Trophoblast cell (in vitro differentiated cells and primary cell): ENCODE results near the gene NALCN.
A peak's percentile ranks its signal among the peaks of the same experiment; 100 is the strongest.

ENCODE experiments used
- DNase-seq, 2 donors: peaks; one replicate each; pipeline ENCODE4 v3.0.0-alpha.2; 2016
- H2AFZ ChIP-seq: 2 replicates; pipeline ENCODE4 v1.6.1; 2013; ENCODE audit warnings: low read length, moderate library complexity, mild to moderate bottlenecking; ENCODE audit not compliant: insufficient read depth, poor library complexity
- H2AK5ac ChIP-seq: 2 replicates; pipeline ENCODE4 v1.6.1; 2013; ENCODE audit warnings: mild to moderate bottlenecking, low read length
- H2BK120ac ChIP-seq: 2 replicates; pipeline ENCODE4 v1.6.1; 2013; ENCODE audit warnings: low read length, mild to moderate bottlenecking, moderate library complexity; ENCODE audit not compliant: insufficient read depth, poor library complexity
- H2BK12ac ChIP-seq: 2 replicates; pipeline ENCODE4 v1.6.1; 2013; ENCODE audit warnings: mild to moderate bottlenecking, low read length, moderate library complexity
- H2BK5ac ChIP-seq: 2 replicates; pipeline ENCODE4 v1.6.1; 2013; ENCODE audit warnings: low read length, low read depth, moderate library complexity, mild to moderate bottlenecking; ENCODE audit not compliant: poor library complexity
- H3K14ac ChIP-seq: 2 replicates; pipeline ENCODE4 v1.6.1; 2013; ENCODE audit warnings: mild to moderate bottlenecking, low read length
- H3K18ac ChIP-seq: 2 replicates; pipeline ENCODE4 v1.6.1; 2013; ENCODE audit warnings: mild to moderate bottlenecking, low read length
- H3K23ac ChIP-seq: 2 replicates; pipeline ENCODE4 v1.6.1; 2013; ENCODE audit warnings: low read length
- H3K27ac ChIP-seq: 2 replicates; pipeline ENCODE4 v1.5.1; 2013; ENCODE audit warnings: low read depth, mild to moderate bottlenecking, inconsistent platforms, low read length, moderate library complexity
- H3K27me3 ChIP-seq: 2 replicates; pipeline ENCODE4 v1.6.1; 2013; ENCODE audit warnings: inconsistent platforms, mild to moderate bottlenecking, low read length, moderate library complexity; ENCODE audit not compliant: insufficient read depth
- H3K36me3 ChIP-seq, 2 experiments: 1 replicate in 1 of 2; 2 replicates in 1 of 2; pipeline ENCODE4 v1.6.1; 2013; ENCODE audit warnings: low read length in 2 of 2, mild to moderate bottlenecking in 2 of 2, moderate library complexity in 1 of 2; ENCODE audit not compliant: insufficient read depth in 2 of 2, control insufficient read depth in 1 of 2
- H3K4ac ChIP-seq: 2 replicates; pipeline ENCODE4 v1.6.1; 2013; ENCODE audit warnings: low read depth, mild to moderate bottlenecking, low read length, moderate library complexity
- H3K4me1 ChIP-seq, 2 experiments: 1 replicate in 1 of 2; 2 replicates in 1 of 2; pipeline ENCODE4 v1.6.1; 2013; ENCODE audit warnings: low read length in 2 of 2, mild to moderate bottlenecking in 2 of 2, moderate library complexity in 1 of 2; ENCODE audit not compliant: insufficient read depth in 2 of 2, control insufficient read depth in 1 of 2
- H3K4me2 ChIP-seq: 2 replicates; pipeline ENCODE4 v1.6.1; 2013; ENCODE audit warnings: inconsistent platforms, mild to moderate bottlenecking, low read length, moderate library complexity
- H3K4me3 ChIP-seq: 2 replicates; pipeline ENCODE4 v1.5.1; 2013; ENCODE audit warnings: mild to moderate bottlenecking, low read depth, low read length, inconsistent platforms
- H3K79me1 ChIP-seq: one replicate; pipeline ENCODE4 v1.6.1; 2013; ENCODE audit warnings: low read length
- H3K79me2 ChIP-seq: 2 replicates; pipeline ENCODE4 v1.6.1; 2013; ENCODE audit warnings: low read length, mild to moderate bottlenecking; ENCODE audit not compliant: control insufficient read depth, insufficient read depth, poor library complexity
- H3K9ac ChIP-seq: 2 replicates; pipeline ENCODE4 v1.6.1; 2013; ENCODE audit warnings: mild to moderate bottlenecking, low read length
- H3K9me3 ChIP-seq: 2 replicates; pipeline ENCODE4 v1.6.1; 2013; ENCODE audit warnings: low read depth, mild to moderate bottlenecking, control low read depth, inconsistent platforms, low read length; ENCODE audit not compliant: insufficient read depth
- H4K12ac ChIP-seq: 2 replicates; pipeline ENCODE4 v1.6.1; 2013; ENCODE audit warnings: low read depth, mild to moderate bottlenecking, low read length, moderate library complexity
- H4K8ac ChIP-seq: 2 replicates; pipeline ENCODE4 v1.6.1; 2013; ENCODE audit warnings: low read depth, mild to moderate bottlenecking, low read length, moderate library complexity
- H4K91ac ChIP-seq: one replicate; pipeline ENCODE4 v1.6.1; 2013; ENCODE audit warnings: low read depth, mild to moderate bottlenecking, low read length, moderate library complexity
- WGBS: extraction: QIAGEN DNeasy Blood & Tissue Kit; methylation state at CpG from one replicate; pipeline ENCODE4 v1.1.7; 2013; ENCODE audit warnings: missing lambda C conversion rate; ENCODE audit not compliant: insufficient read length, insufficient coverage; ENCODE audit errors: extremely low coverage; 5-methylcytosine and 5-hydroxymethylcytosine counted together

NALCN gene

DNA sequence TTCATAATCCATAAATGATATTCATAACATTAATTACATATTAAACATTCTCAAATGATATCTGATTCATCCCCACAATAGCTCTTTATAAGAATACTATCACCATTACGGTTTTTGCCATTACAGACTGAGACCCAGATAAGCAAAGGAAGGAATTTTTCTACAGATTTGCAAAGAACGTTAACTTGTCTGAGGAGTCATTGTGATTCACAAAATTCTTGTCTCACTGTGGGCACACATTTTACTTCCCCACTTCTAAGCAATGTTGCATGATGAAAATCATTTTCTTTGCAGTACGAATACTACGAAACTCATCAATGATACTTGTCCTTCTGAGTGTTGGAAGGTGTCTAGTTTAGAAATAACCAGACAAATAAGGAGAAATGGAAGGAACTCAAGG lies 70.1 kb downstream of the NALCN start:
- Histone ChIP-seq H3K18ac (no peak overlapping the region), H3K23ac (no peak overlapping the region), H3K9ac (no peak overlapping the region), H3K4me2 (no peak overlapping the region), H4K8ac (no peak overlapping the region), H2AFZ (no peak overlapping the region), H3K14ac (no peak overlapping the region), H3K36me3 (no peaks in the 10 kb centered on the region), H4K12ac (no peak overlapping the region), H2BK120ac (no peak overlapping the region), H3K4ac (no peak overlapping the region), H2BK5ac (no peak overlapping the region), H4K91ac (no peak overlapping the region), H3K27me3 (no peaks in the 10 kb centered on the region), H3K27ac (no peak overlapping the region), H3K79me1 (no peaks in the 10 kb centered on the region), H3K9me3 (no peaks in the 10 kb centered on the region), H2BK12ac (no peak overlapping the region), H3K79me2 (no peaks in the 10 kb centered on the region), H3K4me3 (no peak overlapping the region), H2AK5ac (no peak overlapping the region), H3K4me1 (peaks cover 0 to 2% of the 10 kb centered on the region in 2 experiments)
- WGBS, result no CpG with 5 or more reads among the region's 4 CpGs
- peak in 1 of 2 donors; percentile 24 for DNase-seq

DNA sequence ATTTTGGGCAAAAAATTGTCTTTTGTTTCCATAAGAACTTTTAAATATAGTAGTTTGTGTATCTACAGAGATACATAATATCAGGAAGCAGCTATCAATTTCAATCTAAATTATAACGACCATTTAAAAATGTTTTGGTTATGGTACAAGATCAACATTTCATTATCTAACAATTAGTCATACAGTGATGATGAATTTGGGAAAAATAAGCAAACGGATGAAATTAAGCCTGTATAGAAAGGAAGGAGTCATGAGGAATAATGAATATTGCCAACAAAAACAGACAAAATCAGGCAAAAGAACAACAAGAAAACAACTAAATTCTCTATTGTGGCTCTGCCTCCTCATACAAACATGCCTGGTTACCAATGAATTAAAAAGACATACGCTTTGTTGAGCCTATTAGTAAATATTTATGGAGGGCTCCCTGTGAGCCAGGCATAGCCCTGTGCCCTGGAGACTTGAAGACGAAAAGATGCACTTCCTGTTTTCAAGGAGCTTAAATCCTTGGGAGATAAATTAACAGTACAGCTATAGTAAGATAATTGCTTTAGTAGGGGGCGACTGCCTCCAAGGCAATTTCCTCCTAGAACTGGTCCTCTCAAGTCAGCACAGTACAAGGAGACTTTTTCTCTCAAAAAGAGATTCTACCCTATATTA lies 73.0 kb downstream of the NALCN start:
- H3K36me3 ChIP-seq, result no peaks in the 10 kb centered on the region
- no peak overlapping the region for H3K9ac ChIP-seq
- no peak overlapping the region for H3K4ac ChIP-seq
- H2AK5ac ChIP-seq, result no peak overlapping the region
- DNase-seq, result no peak
- H4K91ac ChIP-seq, result no peak overlapping the region
- peaks cover 0 to 2% of the 10 kb centered on the region in 2 experiments for H3K4me1 ChIP-seq
- H3K27me3 ChIP-seq, result no peaks in the 10 kb centered on the region
- H3K4me3 ChIP-seq, result no peak overlapping the region
- H4K8ac ChIP-seq, result no peak overlapping the region
- no CpG with 5 or more reads among the region's 5 CpGs for WGBS
- no peak overlapping the region for H3K14ac ChIP-seq
- H3K27ac ChIP-seq, result no peak overlapping the region
- no peak overlapping the region for H2AFZ ChIP-seq
- H3K23ac ChIP-seq, result no peak overlapping the region
- H4K12ac ChIP-seq, result no peak overlapping the region
- no peak overlapping the region for H2BK5ac ChIP-seq
- H3K4me2 ChIP-seq, result no peak overlapping the region
- H2BK12ac ChIP-seq, result no peak overlapping the region
- no peak overlapping the region for H2BK120ac ChIP-seq
- no peaks in the 10 kb centered on the region for H3K9me3 ChIP-seq
- no peak overlapping the region for H3K18ac ChIP-seq
- H3K79me2 ChIP-seq, result no peaks in the 10 kb centered on the region
- H3K79me1 ChIP-seq, result no peaks in the 10 kb centered on the region

DNA sequence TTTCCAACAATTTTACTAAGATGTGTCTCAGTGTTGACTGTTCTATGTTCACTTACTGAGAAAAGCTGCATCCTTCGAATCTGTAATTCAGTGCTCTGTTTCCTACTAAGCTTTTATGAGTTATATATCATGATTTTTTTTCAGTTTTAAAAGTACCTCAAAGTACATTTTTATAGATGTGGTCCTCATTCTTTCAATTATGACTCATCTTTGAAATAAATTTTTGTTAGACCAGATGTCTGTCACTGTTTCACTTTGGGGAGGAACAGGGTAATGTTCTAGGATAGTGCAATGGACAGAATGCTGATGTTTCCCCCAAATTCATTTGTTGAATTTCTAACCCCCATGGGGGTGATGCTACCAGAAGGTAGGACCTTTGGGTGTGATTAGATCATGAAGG lies 74.8 kb downstream of the NALCN start:
- Histone ChIP-seq H3K36me3 (no peaks in the 10 kb centered on the region), H3K79me2 (no peaks in the 10 kb centered on the region), H4K91ac (no peak overlapping the region), H3K18ac (no peak overlapping the region), H3K4me2 (no peak overlapping the region), H3K4me3 (no peak overlapping the region), H3K4ac (no peak overlapping the region), H3K27ac (no peak overlapping the region), H2AFZ (no peak overlapping the region), H2BK120ac (no peak overlapping the region), H3K4me1 (no peaks in the 10 kb centered on the region), H4K8ac (no peak overlapping the region), H3K9me3 (no peaks in the 10 kb centered on the region), H3K9ac (no peak overlapping the region), H3K79me1 (no peaks in the 10 kb centered on the region), H3K27me3 (no peaks in the 10 kb centered on the region), H3K23ac (no peak overlapping the region), H4K12ac (no peak overlapping the region), H2BK12ac (no peak overlapping the region), H2BK5ac (no peak overlapping the region), H3K14ac (no peak overlapping the region), H2AK5ac (no peak overlapping the region)
- no CpG with 5 or more reads among the region's 1 CpG for WGBS
- no peak for DNase-seq

DNA sequence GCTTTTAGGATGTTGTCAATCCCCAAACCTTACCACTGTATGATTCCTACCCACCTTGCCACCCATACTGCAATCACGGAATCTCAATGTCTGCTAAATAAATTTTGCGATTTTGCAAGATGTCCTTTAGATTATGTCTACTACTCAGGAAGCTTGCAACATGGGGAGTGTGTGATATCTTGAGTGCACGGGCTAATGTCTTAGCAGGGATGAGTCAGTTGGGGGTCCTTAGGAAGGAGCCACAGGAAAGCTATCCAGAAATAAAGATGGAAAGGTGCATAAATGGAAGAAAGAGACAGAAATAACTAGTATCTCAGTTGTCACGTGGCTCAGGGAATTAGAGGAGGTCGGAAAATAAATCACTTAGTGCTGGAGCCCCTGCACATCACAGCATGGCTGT lies 77.1 kb downstream of the NALCN start:
- no peaks in the 10 kb centered on the region for H3K79me2 ChIP-seq
- no peak overlapping the region for H3K18ac ChIP-seq
- no peak overlapping the region for H2BK12ac ChIP-seq
- no peak overlapping the region for H4K12ac ChIP-seq
- no peak overlapping the region for H2AFZ ChIP-seq
- H2BK5ac ChIP-seq, result no peak overlapping the region
- no peak overlapping the region for H3K4me2 ChIP-seq
- no peak overlapping the region for H2BK120ac ChIP-seq
- no CpG with 5 or more reads among the region's 5 CpGs for WGBS
- H3K9me3 ChIP-seq, result no peaks in the 10 kb centered on the region
- no peak overlapping the region for H4K8ac ChIP-seq
- H3K4ac ChIP-seq, result no peak overlapping the region
- H3K4me3 ChIP-seq, result no peak overlapping the region
- H2AK5ac ChIP-seq, result no peak overlapping the region
- no peak overlapping the region for H3K14ac ChIP-seq
- H3K23ac ChIP-seq, result no peak overlapping the region
- no peaks in the 10 kb centered on the region for H3K79me1 ChIP-seq
- H3K27me3 ChIP-seq, result no peaks in the 10 kb centered on the region
- no peak for DNase-seq
- H3K9ac ChIP-seq, result no peak overlapping the region
- H3K36me3 ChIP-seq, result no peaks in the 10 kb centered on the region
- H4K91ac ChIP-seq, result no peak overlapping the region
- H3K27ac ChIP-seq, result no peak overlapping the region
- H3K4me1 ChIP-seq, result no peaks in the 10 kb centered on the region
